ENCODE measurements around the gene ZNF12.
A peak's percentile ranks its signal among the peaks of the same experiment; 100 is the strongest.
"Not testable (repeated sequence)": the region's sequence is repeated elsewhere in the genome, so short reads cannot be mapped to it uniquely, and the experiment has no call there.

ZNF12 gene

DNA sequence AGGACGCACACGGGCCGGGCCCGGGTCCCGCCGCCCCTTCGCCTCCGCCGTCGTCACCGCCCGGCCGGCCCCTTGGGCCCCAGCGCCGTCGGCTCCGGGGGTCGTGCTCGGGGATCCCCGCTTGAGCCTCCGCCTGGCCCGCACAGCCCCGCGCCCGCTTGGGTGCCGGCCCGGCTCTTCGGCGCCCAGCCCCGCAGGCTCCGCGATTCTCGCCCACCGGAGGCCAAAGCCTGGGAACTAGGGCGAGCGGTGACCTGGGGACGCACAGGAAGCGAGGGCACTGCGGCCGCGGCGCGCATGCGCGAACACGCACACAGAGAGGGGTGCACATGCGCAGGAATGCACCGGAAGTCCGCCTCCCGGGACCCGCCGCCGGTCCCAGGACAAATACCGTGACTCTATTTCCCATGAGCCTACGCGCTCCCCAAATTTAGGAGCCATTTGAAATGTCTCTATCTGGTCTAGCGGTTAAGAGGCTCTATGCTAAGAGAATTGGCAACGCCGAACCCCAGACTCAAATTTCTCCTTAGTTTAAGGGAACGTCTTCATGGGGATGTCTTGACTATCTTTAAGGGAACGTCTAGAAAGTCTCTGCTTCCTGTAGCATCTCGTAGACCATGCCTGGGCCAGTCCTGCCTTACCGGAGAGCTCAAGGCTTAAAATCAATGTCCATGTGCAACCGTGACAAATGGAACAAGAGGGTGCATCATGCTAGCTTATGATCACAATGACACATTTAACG is at the start of gene ZNF12:
TSS of gene ZNF12 (minus strand) at position 282 of the 742 bp plus-strand sequence. CDS start 1,774 bp downstream, outside the sequence.
- DNase-seq, result peak; percentile 86

- not testable (repeated sequence) for DNase-seq
These were observed 47.2 kb upstream of the ZNF12 start, which contains the start of gene RSPH10B2 for GRCh38 chr7:6753964-6754363. TSS of gene RSPH10B2 (plus strand) at chr7:6754103. CDS start at chr7:6757678, 3,575 bp downstream.

GRCh38 chr7:6750173-6750572 is 43.4 kb upstream of the ZNF12 start:
- not testable (repeated sequence) for DNase-seq

DNA sequence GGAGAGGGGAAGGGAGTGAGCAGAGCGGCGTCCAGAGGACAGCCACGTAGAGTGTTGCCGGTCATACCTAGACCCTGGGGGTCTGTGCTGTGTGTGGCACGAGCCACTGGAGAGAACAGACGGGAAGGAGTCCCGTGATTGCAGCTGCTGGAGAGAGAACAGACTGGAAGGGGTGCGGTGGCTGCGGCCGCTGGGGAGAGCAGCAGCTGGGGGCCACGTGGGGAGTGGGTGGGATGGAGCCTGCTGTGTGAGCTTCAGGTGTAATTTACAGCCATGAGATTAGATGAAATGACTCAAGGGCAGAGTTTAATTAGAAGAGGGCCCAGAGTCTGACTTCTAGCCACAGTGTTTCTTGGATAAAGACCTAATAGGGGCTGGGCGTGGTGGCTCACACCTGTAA is 42.6 kb upstream of the ZNF12 start:
- not testable (repeated sequence) for DNase-seq

GRCh38 chr7:6744410-6745100 is 37.8 kb upstream of the ZNF12 start:
- DNase-seq, result not testable (repeated sequence)

GRCh38 chr7:6738415-6738814 is 31.7 kb upstream of the ZNF12 start:
- not testable (repeated sequence) for DNase-seq

DNA sequence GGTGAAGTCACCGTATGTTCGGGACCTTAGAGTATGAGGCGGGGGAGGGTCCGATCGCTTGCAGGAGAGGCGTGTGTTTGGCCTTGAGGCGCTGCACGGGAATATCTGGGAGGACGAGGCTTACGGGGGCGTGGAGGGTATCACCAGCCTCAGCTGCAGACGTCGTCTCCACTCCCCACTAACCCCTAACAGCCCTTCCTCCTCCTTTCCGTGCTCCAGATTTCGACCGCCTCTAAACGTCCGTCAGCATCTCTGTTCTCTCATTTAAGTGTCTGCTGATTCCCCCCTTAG is 23.5 kb upstream of the ZNF12 start:
- DNase-seq, result no peak

DNA sequence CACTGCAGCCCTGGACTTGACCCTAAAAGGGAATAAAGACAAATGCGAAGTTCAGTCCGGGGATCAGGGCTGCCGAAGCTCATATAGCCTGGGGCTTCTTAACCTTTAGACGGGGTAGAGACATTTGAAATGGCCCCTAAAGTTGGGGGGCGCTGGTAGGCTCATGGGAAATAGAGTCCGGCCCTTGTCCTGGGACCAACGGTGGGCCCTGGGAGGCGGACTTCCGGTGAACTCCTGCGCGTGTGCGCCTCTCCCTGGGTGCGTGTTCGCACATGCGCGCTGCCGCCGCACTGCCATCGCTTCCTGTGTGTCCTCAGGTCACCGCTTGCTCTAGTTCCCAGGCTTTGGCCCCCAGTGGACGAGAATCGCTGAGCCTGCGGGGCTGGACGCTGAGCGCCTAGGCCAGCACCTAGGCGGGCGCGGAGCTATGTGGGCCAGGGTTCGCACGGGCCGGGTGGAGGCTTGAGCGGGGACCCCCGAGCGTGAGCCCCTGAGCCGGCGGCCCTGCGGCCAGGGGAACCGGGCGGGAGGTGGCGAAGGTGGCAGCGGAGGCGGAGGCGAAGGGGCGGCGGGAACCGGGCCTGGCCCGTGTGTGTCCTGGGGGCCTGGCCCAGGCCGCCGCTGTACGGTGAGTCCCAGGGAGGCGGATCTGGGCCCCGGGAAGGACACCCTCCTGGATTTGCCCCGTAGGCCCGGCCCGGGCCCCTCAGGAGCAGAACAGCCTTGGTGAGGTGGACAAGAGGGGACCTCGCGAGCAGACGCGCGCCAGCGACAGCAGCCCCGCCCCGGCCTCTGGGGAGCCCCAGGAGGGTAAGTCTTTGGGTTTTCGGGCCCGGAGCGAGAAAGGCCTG is 23.0 kb upstream of the ZNF12 start:
- peak; percentile 67 for DNase-seq

- not testable (repeated sequence) for DNase-seq
These were observed 22.2 kb upstream of the ZNF12 start for GRCh38 chr7:6728893-6729491.

DNA sequence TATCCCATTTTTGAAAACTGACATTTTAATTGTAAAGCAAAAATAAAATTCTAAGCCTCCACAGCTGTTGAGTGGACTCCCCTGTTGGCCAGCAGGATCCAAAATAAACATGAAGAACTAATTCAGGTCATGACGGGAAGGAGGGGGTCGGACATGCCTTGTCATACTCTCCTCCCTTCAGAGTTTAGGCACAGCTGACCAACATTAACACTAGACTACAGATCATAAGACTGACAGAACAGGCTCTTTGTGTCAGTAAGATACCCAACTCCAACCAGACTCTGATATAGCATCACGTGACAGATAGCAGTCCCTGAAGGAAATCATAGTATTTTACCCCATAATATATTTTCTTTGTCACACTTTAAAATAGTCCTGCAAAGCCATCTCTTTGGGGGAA is 20.9 kb upstream of the ZNF12 start:
- DNase-seq, result no peak

DNA sequence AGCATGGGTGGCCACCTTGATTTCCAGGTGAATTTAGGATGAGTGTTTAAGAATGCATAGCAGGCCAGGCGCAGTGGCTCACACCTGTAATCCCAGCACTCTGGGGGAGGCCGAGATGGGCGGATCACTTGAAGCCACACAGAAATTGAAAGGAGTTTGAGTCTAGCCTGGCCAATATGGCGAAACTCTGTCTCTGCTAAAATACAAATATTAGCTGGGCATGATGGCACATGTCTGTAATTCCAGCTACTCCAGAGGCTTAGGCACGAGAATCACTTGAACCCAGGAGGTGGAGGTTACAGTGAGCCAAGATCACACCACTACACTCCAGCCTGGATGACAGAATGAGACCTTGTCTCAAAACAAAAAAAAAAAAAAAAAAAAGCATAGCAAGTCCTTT is 19.6 kb upstream of the ZNF12 start:
- not testable (repeated sequence) for DNase-seq

DNA sequence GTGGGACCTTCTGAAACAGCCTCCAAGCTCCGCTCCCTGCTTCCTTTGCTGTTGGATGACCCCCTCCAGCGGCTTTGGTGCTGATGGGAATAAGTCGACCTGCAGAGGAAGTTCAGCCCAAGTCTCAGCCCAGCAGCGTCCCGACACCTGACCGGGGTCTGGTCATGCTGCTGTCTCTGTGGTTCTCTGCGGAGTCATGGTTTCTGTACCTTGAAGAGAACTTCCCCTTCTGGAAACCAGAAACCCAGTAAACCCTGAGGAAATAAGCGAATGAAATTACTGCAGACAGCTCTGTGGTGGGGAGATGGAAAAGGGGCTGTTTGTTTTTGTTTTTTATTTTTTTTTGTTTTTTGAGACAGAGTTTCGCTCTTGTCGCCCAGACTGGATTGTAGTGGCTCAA is 18.3 kb upstream of the ZNF12 start:
- DNase-seq, result no peak

DNA sequence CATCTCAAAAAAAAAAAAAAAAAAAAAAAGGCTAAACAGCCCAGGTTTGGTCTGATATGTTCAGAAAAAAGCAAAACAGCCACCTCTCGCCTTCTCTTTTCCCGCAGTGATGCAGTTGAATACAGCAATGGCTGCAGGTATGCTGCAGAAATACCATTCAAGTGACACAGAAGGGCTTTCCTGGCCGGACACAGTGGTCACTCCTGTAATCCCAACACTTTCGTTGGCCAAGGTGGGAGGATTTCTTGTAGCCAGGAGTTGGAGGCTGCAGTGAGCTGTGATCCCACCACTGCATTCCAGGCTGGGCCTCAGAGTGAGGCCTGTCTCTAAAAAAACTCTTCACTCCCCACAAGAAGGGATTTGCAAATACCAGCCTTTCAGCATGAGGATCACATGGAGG is 17.6 kb upstream of the ZNF12 start:
- DNase-seq, result not testable (repeated sequence)

DNA sequence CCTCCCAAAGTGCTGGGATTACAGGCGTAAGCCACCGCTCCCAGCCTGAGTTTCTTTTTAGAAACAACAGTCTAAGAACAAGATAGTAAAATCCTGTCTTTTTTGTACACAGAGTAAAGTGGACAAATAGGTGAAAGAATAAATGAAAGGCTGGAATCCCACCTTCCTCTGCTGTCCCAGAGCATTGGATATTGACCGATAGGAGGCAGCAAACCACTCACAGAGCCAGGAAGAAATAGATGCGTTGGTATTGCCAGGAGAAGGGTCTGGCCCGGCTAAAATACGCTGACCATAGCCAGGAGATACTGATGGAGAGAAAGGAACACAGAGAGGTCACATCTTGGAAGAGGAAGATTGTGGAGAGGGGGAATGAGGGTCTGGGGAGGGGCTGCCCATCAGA is 11.4 kb upstream of the ZNF12 start:
- no peak for DNase-seq

GRCh38 chr7:6715898-6716297 is 9.2 kb upstream of the ZNF12 start:
- DNase-seq, result not testable (repeated sequence)

GRCh38 chr7:6714360-6714759 is 7.6 kb upstream of the ZNF12 start:
- DNase-seq, result no peak

DNA sequence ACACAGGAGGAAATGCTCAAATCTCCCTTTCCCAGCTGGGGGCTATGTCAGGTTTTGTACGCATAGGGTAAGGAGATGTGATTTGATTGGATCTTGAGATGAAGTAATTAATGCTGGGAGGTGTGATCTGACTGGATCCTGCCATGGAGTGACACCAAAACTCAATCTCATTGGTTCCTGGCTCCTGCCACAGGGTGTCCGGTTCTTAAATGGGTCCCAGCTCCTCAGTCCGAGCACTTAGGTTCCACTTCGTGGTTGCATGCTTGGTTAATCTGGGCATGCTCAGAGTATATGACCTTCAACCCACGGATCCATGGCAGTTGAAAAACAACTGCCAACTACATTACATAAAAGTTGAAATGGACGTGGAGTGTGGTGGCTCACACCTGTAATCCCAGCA is 3.1 kb upstream of the ZNF12 start:
- DNase-seq, result no peak

- DNase-seq, result no peak
These were observed 1.6 kb upstream of the ZNF12 start for GRCh38 chr7:6708304-6708703.

DNA sequence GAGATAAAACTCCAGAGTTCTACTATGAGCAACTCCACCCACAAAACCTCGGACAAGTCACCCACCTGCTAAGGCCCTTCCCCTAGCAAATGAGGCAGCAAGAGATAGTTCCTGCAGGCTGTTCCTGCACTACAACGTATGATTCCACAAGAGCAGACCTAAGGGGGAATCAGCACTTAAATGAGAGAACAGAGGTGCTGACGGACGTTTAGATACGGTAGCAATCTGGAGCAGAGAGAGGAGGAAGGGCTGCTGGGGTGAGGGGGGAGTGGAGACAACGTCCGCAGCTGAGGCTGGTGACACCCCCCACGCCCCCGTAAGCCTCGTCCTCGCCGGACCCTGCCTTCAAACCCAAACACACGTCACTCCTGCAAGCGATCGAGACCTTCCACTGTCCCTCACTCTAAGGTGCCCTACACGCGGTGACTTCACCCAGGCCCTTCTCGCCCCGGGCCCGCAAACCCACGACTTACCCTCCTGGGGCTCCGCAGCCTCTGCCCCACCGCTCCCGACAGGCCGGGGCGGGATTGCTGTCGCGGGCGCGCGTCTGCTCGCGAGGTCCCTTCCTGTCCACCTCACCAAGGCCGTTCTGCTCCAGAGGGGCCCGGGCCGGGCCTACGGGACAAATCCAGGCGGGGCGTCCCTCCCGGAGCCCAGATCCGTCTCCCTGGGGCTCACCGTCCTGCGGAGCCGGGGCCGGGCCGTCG is 635 bp downstream of the ZNF12 start:
- no peak for DNase-seq

DNA sequence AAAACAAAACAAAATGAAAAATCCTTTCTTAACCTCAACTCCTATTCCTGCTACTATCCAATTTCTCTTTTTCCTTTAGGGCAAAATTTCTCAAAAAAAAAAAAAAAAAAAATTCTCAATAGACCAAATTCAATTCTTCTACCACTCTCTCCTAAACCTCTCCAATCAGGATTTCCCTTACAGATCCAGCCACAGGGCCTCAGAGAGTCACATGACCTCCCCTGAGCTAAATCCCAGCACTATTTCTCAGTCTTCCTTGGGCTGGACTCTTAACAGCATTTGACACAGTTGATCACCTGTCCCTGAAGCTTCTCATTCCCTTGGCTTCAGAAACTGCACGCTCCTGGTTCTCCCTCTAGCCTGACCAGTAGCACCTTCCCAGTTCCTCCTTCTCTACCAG is 4.9 kb downstream of the ZNF12 start:
- no peak for DNase-seq

DNA sequence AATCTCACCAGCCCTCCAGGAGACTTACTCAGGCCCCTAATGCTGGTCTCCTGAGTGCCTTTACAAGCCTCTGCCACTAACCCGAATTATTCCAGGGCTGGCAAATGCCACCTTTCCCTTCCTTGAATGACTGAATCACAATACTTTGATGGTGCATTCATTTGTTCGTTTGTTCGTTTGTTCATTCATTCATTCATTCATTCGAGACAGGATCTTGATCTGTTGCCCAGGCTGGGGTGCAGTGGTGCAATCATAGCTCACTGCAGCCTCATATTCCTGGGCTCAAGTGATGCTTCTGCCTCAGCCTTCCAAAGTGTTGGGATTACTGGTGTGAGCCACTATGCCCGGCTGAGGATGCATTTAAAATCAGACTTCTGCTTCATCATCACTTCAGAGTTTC is 6.0 kb downstream of the ZNF12 start:
- DNase-seq, result no peak

- DNase-seq, result no peak
These were observed 15.1 kb downstream of the ZNF12 start for GRCh38 chr7:6691609-6692106.

All from NCI-H1694 (cell line).